LNCaP clone FGC (cell line): Measurements from ENCODE around the gene RGS7.
"Not testable (repeated sequence)": the region's sequence is repeated elsewhere in the genome, so short reads cannot be mapped to it uniquely, and the experiment has no call there.

Experiments used
- DNase-seq: peaks from one replicate; pipeline ENCODE4 v3.0.0-alpha.2; 2011; ENCODE audit warnings: low read depth
- H3K4me3 ChIP-seq: 2 replicates; pipeline ENCODE4 v1.5.1; 2011; ENCODE audit warnings: mild to moderate bottlenecking, low read depth, low read length, control low read depth
- CTCF ChIP-seq: IDR thresholded peaks from 2 replicates; pipeline ENCODE4 v1.5.1; 2012; ENCODE audit warnings: mild to moderate bottlenecking; ENCODE audit not compliant: control insufficient read depth, insufficient read depth; ENCODE audit errors: extremely low read depth

The RGS7 gene

GRCh38 chr1:240925273-240925672 lies 431.7 kb downstream of the RGS7 start:
- no peak overlapping the region for H3K4me3 ChIP-seq
- TF ChIP-seq CTCF: no peak
- no peak for DNase-seq

GRCh38 chr1:240917976-240918375 lies 439.0 kb downstream of the RGS7 start:
- no peak for DNase-seq
- no peak overlapping the region for H3K4me3 ChIP-seq
- no peak for TF ChIP-seq CTCF

- no peak overlapping the region for H3K4me3 ChIP-seq
- no peak for DNase-seq
- no peak for TF ChIP-seq CTCF
Measured at GRCh38 chr1:240914506-240914905, 442.5 kb downstream of the RGS7 start.

GRCh38 chr1:240912821-240913220 lies 444.2 kb downstream of the RGS7 start:
- no peak overlapping the region for H3K4me3 ChIP-seq
- TF ChIP-seq CTCF: no peak
- DNase-seq: no peak

- no peak for DNase-seq
- TF ChIP-seq CTCF: no peak
Measured at GRCh38 chr1:240909701-240910457, 447.1 kb downstream of the RGS7 start.

GRCh38 chr1:240906477-240906876 lies 450.5 kb downstream of the RGS7 start:
- no peak for DNase-seq
- TF ChIP-seq CTCF: no peak
- H3K4me3 ChIP-seq: no peak overlapping the region

More at GRCh38 chr1:240909701-240910457, 447.1 kb downstream of the RGS7 start:
- H3K4me3 ChIP-seq: no peak overlapping the region

- TF ChIP-seq CTCF: no peak
- no peak for DNase-seq
- no peak overlapping the region for H3K4me3 ChIP-seq
Measured at GRCh38 chr1:240905225-240905765, 451.7 kb downstream of the RGS7 start.

GRCh38 chr1:240895424-240895823 lies 461.6 kb downstream of the RGS7 start:
- DNase-seq, H3K4me3 ChIP-seq: not testable (repeated sequence)
